IPS-20b (cell line): ENCODE results near the gene ADAR.

Experiments
- H3K27ac ChIP-seq: one replicate; pipeline ENCODE4 v1.5.1; 2013; ENCODE audit warnings: low read length
- H3K27me3 ChIP-seq: 2 replicates; pipeline ENCODE4 v1.6.1; 2013; ENCODE audit warnings: mild to moderate bottlenecking, low read length, inconsistent platforms; ENCODE audit not compliant: insufficient read depth
- H3K36me3 ChIP-seq: 2 replicates; pipeline ENCODE4 v1.6.1; 2013; ENCODE audit warnings: low read depth, mild to moderate bottlenecking, inconsistent platforms, low read length, moderate library complexity; ENCODE audit not compliant: insufficient read depth
- H3K4me1 ChIP-seq: 2 replicates; pipeline ENCODE4 v1.6.1; 2013; ENCODE audit warnings: mild to moderate bottlenecking, control low read depth, inconsistent platforms, low read length, moderate library complexity; ENCODE audit not compliant: insufficient read depth
- H3K4me3 ChIP-seq: 2 replicates; pipeline ENCODE4 v1.5.1; 2013; ENCODE audit warnings: mild to moderate bottlenecking, low read length, inconsistent platforms
- H3K9ac ChIP-seq: 2 replicates; pipeline ENCODE4 v1.6.1; 2013; ENCODE audit warnings: low read depth, mild to moderate bottlenecking, inconsistent platforms, low read length, moderate library complexity
- H3K9me3 ChIP-seq: 2 replicates; pipeline ENCODE4 v1.6.1; 2013; ENCODE audit warnings: mild to moderate bottlenecking, low read depth, low read length, inconsistent platforms; ENCODE audit not compliant: insufficient read depth

Gene ADAR

GRCh38 chr1:154568157-154568815 lies 39.7 kb downstream of the ADAR start:
- no peaks in the 10 kb centered on the region for H3K36me3 ChIP-seq
- H3K4me3 ChIP-seq, result peak overlapping the region; percentile 75; the same call in 1 of the 2 replicates
- peaks cover 40% of the 10 kb centered on the region for H3K27me3 ChIP-seq
- H3K27ac ChIP-seq, result no peak overlapping the region
- no peak overlapping the region; the same call in 1 of the 2 replicates for H3K9ac ChIP-seq
- H3K9me3 ChIP-seq, result no peaks in the 10 kb centered on the region
- H3K4me1 ChIP-seq, result peaks cover 9% of the 10 kb centered on the region; the same call in 1 of the 2 replicates

GRCh38 chr1:154567386-154568156 lies 40.4 kb downstream of the ADAR start, which contains the start of gene CHRNB2:
Gene CHRNB2, plus strand, starts transcription at chr1:154567778. Its CDS starts 267 bp downstream, at chr1:154568045.
- Histone ChIP-seq H3K36me3 (no peaks in the 10 kb centered on the region), H3K9me3 (no peaks in the 10 kb centered on the region), H3K27me3 (peaks cover 40% of the 10 kb centered on the region), H3K4me3 (peak within 1 kb of the TSS; percentile 75), H3K9ac (peak within 1 kb of the TSS; percentile 74; the same call in 1 of the 2 replicates), H3K4me1 (peaks cover 9% of the 10 kb centered on the region; the same call in 1 of the 2 replicates), H3K27ac (no peak within 1 kb of the TSS)

GRCh38 chr1:154565876-154566275 lies 42.1 kb downstream of the ADAR start:
- H3K27me3 ChIP-seq, result peaks cover 40% of the 10 kb centered on the region
- H3K36me3 ChIP-seq, result no peaks in the 10 kb centered on the region
- no peak overlapping the region for H3K27ac ChIP-seq
- H3K4me1 ChIP-seq, result peaks cover 9% of the 10 kb centered on the region; the same call in 1 of the 2 replicates
- no peak overlapping the region for H3K9ac ChIP-seq
- no peak overlapping the region for H3K4me3 ChIP-seq
- H3K9me3 ChIP-seq, result no peaks in the 10 kb centered on the region

GRCh38 chr1:154559466-154560044 lies 48.4 kb downstream of the ADAR start:
- H3K27ac ChIP-seq, result no peak overlapping the region

GRCh38 chr1:154558720-154559465 lies 49.1 kb downstream of the ADAR start:
- Histone ChIP-seq H3K27ac (no peak overlapping the region), H3K9ac (peak overlapping the region; percentile 66; the same call in 1 of the 2 replicates), H3K36me3 (peaks cover 24% of the 10 kb centered on the region), H3K4me1 (peaks cover 14% of the 10 kb centered on the region), H3K9me3 (no peaks in the 10 kb centered on the region), H3K4me3 (peak overlapping the region; percentile 61), H3K27me3 (no peaks in the 10 kb centered on the region)

More at GRCh38 chr1:154559466-154560044, 48.4 kb downstream of the ADAR start:
- H3K27me3 ChIP-seq, result no peaks in the 10 kb centered on the region
- no peaks in the 10 kb centered on the region for H3K9me3 ChIP-seq
- peak overlapping the region; percentile 66; the same call in 1 of the 2 replicates for H3K9ac ChIP-seq
- H3K4me1 ChIP-seq, result peaks cover 14% of the 10 kb centered on the region
- peak overlapping the region; percentile 61 for H3K4me3 ChIP-seq
- H3K36me3 ChIP-seq, result peaks cover 18% of the 10 kb centered on the region

- no peaks in the 10 kb centered on the region for H3K27me3 ChIP-seq
- peak within 1 kb of the TSS; percentile 80 for H3K27ac ChIP-seq
- H3K4me1 ChIP-seq, result peaks cover 14% of the 10 kb centered on the region
- H3K9me3 ChIP-seq, result no peaks in the 10 kb centered on the region
- H3K9ac ChIP-seq, result peak within 1 kb of the TSS; percentile 88
- peak within 1 kb of the TSS; percentile 91 for H3K4me3 ChIP-seq
- peaks cover 32% of the 10 kb centered on the region for H3K36me3 ChIP-seq
These were observed 49.9 kb downstream of the ADAR start, which contains the start of gene UBE2Q1 for GRCh38 chr1:154557939-154558719. Gene UBE2Q1, minus strand, starts transcription at chr1:154558662. Its CDS starts 109 bp downstream, at chr1:154558553.

GRCh38 chr1:154557248-154557938 lies 50.6 kb downstream of the ADAR start:
- Histone ChIP-seq H3K27me3 (no peaks in the 10 kb centered on the region), H3K4me3 (peak overlapping the region; percentile 91), H3K36me3 (peaks cover 39% of the 10 kb centered on the region), H3K4me1 (peaks cover 14% of the 10 kb centered on the region), H3K27ac (peak overlapping the region; percentile 80), H3K9me3 (no peaks in the 10 kb centered on the region), H3K9ac (peak overlapping the region; percentile 88)

GRCh38 chr1:154556422-154556821 lies 51.6 kb downstream of the ADAR start:
- Histone ChIP-seq H3K27ac (no peak overlapping the region), H3K4me3 (peak overlapping the region; percentile 91), H3K9me3 (no peaks in the 10 kb centered on the region), H3K27me3 (no peaks in the 10 kb centered on the region), H3K36me3 (peaks cover 49% of the 10 kb centered on the region), H3K9ac (peak overlapping the region; percentile 88; the same call in 1 of the 2 replicates), H3K4me1 (peaks cover 14% of the 10 kb centered on the region)

GRCh38 chr1:154553056-154554030 lies 54.6 kb downstream of the ADAR start:
- H3K9me3 ChIP-seq, result no peaks in the 10 kb centered on the region
- no peak overlapping the region for H3K4me3 ChIP-seq
- no peaks in the 10 kb centered on the region for H3K27me3 ChIP-seq
- H3K4me1 ChIP-seq, result peaks cover 14% of the 10 kb centered on the region
- no peak overlapping the region for H3K9ac ChIP-seq
- no peak overlapping the region for H3K27ac ChIP-seq
- H3K36me3 ChIP-seq, result peaks cover 80% of the 10 kb centered on the region
